ENCODE results near the gene WDFY2.
"Not testable (repeated sequence)": the region's sequence is repeated elsewhere in the genome, so short reads cannot be mapped to it uniquely, and the experiment has no call there.

The WDFY2 gene

DNA sequence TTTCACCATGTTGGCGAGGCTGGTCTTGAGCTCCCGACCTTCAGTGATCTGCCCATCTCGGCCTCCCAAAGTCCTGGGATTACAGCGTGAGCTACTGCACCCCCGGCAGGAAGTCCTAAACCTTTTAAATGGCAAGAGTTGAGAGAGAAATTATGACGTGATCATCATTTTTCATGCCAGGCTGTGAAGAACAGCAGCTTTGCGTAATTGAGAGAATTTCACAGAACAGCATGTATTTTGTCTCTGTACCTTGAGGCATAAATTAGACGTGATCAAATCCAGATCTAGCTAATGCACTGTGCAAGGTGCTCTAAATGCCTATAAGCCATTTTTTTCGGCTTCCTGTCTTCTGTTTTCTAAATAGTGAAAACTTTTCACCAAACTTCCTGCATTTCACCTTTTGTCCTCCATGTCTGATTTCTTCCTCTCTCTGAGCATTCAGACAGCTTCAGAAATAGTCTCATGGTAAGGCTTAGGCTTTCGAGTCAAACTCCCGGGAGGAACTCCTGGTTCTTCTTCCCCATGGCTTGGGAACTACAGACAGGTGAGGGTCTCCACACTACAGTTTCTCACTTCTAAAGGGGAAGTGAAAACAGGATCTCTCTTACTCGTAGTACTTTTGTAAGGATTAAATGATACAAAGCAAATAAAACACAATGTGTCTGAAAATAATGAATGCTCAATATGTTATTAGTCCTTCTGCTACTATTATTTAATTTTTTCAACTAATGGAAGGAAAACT, 51.0 kb downstream of the WDFY2 start:
- no peak for DNase-seq

DNA sequence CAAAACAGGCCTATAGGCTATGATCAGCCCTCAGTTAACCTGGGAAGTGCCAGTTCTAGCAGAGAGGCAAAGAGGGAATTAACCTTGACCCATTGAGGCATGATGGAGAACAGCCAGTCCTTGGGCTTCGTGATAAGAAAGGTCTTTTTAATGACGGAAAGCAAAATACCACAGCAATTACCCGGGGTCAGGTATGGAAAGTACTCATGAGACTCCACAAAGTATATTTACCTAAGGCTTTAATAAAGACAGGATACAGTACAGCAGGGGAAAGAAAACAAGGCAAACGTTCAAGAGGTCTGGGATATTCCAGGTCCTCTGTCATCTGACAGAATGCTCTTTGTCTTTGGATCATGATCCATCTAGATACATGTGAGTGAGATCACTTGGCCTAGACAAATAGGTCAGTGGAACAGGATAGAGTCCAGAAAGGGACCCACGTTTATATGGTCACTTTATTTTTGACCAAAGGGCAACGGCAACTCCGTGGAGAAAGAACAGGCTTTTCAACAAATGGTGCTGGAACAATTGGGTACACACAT, 52.2 kb downstream of the WDFY2 start:
- DNase-seq: peak; percentile 66 to 80

DNA sequence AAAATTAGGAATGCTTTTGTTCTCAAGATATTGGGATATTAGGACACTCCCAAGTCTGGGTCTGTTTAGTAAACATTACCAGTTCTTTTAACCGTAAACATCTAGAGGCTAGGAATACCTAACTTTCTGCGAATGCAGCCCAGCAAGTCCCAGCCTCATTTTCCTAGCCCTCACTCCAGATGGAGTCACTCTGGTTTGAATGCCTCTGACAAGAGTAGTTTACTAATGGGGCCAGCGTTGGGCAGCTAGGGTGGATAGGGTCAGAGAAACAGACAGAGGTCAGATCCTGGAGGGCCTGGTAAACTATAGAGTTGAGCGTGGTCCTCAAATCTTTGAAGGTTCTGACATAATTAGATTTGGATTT, 53.6 kb downstream of the WDFY2 start:
- DNase-seq: peak in 1 of 2 experiments; percentile 44

DNA sequence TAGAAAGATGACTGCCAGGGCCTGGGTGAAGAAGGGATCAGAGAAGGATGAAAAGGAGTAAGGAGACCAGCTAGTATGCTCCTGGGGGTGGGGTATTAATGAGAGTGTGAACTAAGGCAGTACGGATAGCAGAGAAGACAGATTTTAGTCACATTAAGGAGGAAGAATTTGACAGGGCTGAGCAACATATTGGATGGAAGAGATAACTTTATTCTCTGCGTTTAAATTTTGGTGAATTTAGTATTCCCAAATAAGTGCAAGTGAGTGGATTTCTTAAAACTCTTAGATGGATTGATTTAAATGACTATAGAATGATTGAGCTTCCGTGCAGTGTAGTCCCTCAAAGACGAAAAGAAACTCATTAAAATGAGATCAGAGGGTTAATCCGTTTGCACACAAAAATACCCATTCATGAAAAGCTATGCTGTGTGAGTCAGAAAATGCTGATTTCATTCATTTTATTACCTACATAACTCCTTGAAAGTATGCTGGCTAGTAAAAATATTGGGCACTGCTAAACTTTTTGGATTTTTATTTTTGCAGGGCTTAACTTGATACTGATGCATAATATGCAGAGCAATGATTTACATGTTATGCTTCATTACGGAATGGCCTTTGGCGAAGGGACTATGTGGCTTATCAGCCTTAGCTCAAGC, 54.1 kb downstream of the WDFY2 start:
- DNase-seq: peak; percentile 22 to 52

DNA sequence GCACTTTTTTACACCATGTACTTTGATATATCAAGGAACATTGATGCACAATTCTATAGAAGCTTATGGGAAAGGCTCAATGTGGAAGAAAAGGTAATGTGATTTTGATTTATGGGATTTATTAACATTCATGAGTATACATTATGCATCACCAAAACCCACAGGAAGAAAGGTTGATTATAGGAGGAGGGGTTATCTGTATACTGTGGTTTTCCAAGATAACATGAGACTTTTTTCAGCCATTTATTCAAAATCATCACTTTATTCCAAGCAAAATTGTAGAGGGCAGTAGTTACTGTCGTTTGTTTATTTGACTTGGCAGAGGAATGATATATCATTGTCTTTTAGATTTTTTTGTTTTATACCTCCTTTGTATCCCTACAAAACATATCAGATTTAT, 54.9 kb downstream of the WDFY2 start:
- peak in 1 of 2 experiments; percentile 58 for DNase-seq

DNA sequence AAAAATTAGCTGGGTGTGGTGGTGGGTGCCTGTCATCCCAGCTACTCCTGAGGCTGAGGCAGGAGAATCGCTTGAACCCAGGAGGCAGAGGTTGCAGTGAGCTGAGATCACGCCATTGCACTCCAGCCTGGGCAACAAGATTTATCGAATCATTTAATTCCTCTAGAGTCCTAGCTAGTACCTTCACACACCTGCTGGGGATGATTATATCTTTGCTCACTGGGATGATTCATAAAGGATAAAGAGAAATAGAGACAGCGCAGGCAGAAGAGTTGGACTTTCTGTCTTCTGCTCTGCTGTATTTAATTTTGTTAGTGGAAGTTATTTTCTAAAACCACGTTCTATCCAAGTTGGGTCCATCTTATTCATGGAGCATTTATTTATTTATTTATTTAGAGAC, 56.4 kb downstream of the WDFY2 start:
- DNase-seq: not testable (repeated sequence)

DNA sequence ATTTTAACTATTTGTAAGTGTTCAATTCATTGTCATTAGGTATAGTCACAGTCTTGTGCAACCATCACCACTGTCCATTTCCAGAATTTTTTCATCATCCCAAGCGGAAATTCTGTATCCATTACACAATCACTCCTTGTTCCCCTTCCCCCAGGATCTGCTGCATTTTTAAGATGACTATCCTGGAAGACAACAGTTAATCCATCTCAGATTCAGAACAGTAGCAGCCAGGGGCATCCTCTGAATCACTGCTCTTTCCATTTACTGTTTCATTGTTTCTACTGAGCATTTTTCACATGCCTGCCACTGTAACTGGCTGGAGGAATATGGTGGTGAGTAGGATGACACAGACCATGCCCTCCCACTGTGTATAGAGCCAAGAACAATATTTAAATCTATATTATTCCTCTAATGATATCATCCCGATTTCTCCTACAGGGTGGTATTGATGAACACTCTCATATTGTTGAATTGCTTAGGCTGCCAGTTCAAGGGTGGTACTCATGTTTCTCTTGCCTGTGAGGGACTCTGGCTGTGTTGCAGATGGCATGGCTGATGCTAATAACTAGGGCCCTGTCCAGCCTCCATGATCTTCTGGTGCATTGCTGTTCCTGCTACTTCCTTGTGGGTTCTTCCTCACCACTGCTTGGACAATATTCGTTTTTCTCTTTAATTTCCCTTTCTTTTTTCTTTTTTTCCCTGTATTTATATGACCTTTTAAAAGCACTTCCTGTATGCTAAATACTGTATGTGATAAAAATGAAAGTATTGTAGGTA, 59.0 kb downstream of the WDFY2 start:
- no peak for DNase-seq

DNA sequence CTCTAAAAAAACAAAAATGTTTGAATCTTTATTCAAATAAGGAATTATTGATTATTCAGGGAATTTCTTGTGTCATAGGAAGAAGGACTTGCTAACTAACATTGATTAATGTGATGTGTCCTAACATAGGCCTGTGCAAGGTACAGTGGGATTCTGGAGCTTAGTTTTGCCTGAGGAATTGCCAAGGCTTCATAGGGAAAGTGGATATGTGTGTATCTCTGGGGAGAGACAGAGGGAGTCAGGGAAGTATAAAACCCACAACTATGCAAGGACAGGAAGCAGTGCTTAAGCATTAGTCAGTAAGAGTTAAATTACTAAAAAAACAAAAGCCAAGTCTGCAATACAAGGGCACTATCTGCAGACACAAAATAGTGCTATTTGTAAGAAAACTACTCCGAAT, 59.6 kb downstream of the WDFY2 start:
- peak in 1 of 2 experiments; percentile 11 for DNase-seq

DNA sequence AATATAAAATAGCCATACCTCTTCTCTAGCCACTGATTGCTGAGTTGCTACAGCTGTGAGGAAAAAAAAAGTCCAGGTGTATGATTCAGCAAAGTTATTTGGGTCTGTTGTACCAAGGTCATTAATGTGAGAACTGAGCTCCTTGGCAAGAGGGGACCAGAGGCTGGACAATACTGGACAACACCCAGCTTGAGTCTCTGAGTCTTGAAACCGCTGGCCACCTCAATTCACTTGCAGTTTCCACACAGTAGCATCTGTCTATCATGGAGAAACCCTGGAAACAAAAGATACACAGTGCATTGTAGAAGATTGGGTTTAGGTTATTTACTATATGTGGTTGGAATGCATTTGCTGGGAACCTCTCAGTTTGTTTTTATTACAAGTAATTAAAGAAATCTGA, 60.4 kb downstream of the WDFY2 start:
- no peak for DNase-seq

DNA sequence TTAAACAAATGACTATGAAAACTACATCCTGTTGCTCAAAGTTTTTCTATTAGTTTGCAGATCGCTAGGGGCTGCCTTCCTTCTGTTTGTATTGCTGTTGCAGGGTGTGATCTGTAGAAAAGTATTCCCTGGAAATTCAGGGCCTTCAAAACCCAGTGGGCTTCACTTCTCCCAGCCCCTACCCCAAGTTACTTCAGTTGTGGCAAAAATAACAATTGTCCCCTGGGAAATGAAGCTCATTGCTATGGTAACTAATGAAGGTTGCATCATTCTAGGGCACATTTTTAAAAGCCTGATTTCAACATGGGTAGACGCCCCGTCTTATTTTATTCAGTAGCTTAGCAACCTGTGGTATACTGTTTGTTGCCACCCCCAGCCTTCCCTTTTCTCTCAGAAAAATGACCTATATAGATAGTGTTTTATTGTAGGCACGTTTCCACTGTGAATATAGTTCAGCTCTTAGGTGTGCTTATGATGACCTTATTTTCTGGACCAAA, 60.9 kb downstream of the WDFY2 start:
- no peak for DNase-seq

DNA sequence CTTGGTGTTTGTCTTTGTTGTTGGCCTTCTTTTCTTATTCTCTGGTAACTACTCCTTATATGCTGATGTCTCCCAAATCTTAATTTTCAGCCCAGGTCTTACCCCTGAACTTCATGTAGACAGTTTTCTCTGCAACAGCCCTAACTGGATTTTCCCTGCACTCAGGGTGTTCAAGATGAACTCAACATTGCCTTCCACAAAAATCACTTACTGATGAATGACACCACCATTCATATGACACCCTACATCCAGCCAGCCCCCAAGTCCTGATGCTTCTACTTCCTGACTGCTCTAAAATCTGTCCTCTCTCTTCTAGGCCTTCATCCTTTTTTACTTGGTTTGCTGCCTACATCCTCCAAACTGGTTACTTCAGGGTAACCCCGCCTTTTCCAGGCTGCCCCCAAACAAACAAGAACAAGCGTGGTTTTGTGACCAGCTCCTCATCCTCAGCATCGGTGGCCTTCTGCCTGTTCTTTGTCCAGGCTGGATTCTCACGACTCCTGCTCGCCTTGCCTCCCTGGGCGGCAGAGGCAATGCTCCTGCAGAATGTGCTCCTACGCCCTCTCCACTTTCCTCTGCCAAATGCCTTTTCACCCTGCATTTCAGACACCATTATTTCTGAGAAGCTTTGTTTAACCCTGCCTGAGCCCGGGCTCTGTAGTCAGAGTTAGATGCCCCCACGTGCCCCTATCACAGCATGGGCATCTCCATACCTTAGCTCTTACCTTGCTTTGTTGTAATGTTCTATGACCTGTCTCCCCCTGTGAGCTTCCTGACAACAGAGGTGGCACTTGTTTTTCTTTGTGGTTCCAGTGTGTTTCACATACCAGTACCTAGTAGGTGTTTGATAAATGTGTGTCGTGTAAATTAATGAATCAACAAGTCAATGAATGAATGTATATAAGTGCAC, 61.8 kb downstream of the WDFY2 start:
- DNase-seq: no peak

DNA sequence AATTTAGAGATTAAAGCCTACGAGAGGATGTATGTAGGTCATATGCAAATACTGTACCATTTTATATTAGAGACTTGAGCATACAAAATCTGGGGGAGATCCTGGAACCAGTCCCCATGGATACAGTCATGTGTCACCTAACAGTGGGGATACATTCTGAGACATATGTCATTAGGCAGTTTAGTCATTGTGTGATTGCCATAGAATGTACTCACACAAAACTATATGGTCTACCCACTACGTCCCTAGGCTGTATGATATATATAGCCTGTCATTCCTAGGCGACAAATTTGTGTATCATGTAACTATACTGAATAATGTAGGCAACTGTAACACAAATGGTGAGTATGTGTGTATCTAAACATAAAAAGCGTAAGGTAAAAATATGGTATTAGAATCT, 62.8 kb downstream of the WDFY2 start:
- DNase-seq: no peak

DNA sequence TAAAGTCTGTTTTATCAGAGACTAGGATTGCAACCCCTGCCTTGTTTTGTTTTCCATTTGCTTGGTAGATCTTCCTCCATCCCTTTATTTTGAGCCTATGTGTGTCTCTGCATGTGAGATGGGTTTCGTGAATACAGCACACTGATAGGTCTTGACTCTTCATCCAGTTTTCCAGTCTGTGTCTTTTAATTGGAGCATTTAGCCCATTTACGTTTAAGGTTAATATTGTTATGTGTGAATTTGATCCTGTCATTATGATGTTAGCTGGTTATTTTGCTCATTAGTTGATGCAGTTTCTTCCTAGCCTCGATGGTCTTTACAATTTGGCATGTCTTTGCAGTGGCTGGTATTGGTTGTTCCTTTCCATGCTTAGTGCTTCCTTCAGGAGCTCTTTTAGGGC, 67.9 kb downstream of the WDFY2 start:
- not testable (repeated sequence) for DNase-seq

DNA sequence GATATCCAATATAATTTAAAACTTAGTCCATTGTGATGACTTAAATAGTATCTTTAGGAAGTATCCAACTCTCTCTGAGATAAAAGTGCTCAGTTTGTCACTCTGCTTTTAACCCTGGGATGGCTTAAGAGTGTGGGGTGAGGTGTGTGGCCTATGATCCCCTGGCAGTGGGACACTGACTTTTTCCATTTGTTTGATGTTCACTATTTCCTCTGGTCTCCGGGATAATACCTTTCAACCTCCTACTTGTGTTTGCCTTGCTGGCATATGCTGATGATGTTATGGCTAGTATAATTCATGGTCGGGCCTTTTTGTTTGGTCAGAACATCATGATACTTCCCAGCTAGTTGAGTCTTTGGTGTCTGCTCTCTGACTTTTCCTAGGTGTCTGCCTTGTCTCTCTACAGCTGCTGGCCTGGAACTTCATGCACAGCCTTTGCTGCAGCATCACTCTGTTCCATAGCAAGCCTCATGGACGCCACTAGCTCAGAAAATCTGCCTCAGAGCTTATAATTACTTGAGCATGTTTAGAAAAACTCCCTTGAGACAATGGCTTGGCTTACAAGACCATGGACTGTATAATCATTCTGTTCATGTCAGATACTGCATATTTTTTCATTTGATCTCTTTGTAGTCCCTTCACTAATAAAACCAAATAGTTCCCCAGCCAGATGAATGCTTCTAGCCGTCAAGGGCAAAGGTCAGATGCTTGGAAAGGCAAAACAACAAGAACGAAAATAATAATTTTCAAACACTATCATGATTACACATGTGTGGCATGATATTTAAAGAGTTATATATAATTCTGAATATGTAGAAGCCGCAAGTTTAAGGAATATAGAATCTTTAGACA, 75.2 kb downstream of the WDFY2 start:
- no peak for DNase-seq

DNA sequence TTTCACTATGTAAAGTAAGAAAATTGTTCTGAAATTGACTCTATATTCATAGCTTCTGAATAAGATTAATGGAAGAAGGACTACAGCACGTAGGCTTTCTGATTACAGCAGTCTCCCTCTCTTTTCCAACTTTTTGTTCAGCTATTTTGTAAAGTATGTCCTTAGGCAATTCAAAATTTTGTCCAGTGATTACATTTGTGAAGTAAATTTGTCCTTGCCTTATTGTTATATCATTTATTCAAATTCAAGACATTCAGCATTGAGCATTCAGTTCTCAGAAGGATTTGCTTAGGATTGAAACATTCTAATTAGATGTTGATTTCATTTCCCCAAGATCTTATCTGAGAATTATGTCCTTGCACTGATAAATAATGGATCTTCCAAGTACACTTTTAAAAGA, 76.6 kb downstream of the WDFY2 start:
- DNase-seq: no peak

DNA sequence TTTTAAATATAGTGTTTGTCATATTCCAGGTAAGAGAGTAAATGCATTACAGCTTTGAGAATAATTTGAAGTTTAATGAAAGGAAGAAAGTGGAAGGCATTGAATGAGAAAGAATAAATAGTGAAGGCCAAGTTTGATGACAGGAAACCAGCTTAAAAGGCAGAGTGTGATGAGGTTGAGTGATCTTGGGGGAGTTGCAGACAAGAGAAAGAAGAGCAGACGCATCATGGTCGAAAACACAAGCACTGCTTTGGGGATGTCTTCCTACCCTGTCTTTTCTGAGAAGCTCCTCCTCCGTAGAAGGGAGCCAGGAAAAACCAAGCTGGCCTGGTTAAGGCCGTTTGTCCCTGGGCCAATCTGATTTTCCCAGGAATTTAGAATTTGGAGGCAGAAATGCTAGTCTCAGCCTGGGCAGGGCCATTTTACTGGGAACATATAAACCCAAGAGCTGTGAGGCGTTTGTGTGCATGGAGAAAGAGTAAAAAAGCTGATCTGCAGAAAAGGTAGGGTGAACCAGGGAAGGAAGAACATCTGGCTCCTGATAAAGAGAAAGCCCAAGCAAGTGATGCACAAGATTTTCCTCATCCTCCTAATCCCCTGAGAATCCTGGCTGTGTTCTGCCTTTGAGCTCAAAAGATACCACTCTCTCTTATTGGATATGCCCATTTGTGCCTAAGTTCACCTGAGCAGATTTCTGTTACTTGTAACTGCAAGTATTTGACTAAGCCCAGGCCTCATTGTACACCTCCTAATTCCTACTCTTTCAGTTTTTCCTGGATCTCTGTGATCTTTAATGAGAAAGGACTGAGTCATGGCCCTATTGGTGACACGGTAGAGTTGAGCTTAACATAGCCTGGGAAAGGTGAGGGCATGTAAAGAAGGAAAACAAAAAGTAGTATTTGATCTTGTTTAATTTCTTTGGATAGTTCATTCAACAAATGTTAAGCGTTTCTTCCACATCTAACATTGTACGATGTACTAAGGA, 80.0 kb downstream of the WDFY2 start:
- no peak for DNase-seq

DNA sequence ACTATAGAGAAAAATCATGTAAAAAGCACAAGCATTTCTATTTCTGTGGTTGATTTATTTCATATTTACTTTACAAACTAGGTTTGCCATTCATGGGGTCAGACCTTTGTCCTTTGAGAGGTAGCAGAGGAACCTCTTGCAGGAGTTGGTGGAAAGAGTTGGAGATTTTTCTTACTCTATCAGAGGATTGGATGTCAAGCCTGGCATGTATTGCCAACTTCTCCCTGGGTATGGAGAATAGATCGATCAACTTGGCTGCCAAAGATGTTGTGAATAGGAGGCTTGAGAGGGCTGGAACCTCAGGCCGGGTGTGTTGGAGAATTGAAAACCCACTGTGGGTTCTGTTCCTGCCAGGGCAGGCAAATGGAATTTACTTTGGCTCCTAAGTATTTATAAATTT, 81.2 kb downstream of the WDFY2 start:
- no peak for DNase-seq

DNA sequence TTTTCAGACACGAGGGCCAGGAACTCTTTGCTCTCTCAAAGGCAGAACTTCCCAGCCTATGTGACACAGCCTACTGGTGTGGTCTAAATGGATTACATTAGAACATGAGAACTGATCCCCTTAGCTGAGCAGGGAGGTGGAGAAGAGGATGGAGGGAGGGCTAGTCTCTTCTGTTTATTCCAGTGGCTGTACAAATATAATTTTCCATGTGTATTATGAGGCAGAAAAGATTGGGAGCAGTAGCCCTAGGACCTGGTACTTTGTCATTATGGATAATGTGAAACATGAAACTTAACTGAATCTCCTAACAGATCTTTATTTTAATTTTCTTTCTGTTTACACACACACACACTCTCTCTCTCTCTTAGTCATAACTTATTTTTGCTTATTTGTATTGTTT, 82.1 kb downstream of the WDFY2 start:
- peak; percentile 74 to 84 for DNase-seq

DNA sequence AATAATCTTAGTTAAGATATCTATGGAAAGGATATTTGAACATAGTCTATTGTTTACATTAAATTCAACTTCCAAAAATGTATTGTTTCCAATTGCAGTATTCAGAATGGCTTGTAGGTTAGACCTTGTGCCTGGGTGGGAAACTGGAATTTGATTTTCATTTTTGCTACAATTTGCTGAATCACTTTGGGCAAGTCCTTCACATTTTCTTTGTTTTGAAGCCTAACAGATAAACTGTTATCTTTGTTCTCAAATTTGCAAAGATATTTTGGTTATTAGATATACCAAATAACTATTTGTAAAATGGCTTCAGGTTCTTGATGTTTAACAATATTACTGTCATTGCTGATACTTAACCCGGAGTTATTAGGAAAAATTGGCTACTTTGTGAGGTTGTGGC, 82.6 kb downstream of the WDFY2 start:
- no peak for DNase-seq

DNA sequence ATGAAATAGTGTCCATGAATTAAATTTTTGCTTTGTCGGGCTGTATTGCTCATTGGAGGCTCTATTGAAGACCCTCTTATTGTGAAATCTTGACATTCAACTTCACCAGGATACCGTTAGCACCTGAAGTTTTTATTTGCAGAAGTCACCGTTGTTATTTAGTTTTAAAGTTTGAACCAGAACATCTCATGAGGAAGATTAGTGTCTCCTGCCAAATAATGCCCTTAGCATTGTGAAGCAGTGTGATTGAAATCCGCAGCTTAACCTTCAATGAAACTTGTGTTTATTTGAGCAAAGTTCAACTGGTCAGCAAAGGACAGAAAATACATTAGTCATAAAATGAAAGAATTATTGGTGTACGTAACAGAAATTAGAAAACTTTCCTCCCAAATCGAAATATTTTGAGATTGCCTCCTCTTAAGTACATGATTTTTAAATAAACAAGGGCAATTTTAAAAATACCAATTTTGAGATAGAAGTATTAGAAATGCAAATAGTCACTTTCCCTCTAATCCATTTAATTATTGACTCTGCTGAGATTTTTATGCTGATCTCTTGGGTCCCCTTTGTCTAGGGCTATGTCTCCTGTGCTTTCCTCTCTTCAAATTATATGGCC, 84.4 kb downstream of the WDFY2 start:
- no peak for DNase-seq
